SK-N-SH treated with all-trans-retinoic acid at 6 μM for 48 hours (cell line): Measurements from ENCODE around the gene IFT80.

Source experiments
- ARNTL ChIP-seq: fragments of 450-650 bp; formaldehyde crosslinking; IDR thresholded peaks from 2 replicates; pipeline ENCODE4 v1.5.0; 2020; ENCODE audit warnings: low read depth, mild to moderate bottlenecking, moderate library complexity, borderline replicate concordance
- BACH2 ChIP-seq: fragments of 250-450 bp; sonication (Bioruptor Pico); IDR thresholded peaks from 2 replicates; pipeline ENCODE4 v1.9.0; 2021; ENCODE audit warnings: mild to moderate bottlenecking, borderline replicate concordance
- CREB5 ChIP-seq: fragments of 250-450 bp; sonication (Bioruptor Pico); IDR thresholded peaks from 2 replicates; pipeline ENCODE4 v1.5.1; 2020; ENCODE audit warnings: low read depth, mild to moderate bottlenecking, moderate library complexity
- GLIS3 ChIP-seq: fragments of 250-450 bp; sonication (Bioruptor Pico); IDR thresholded peaks from 2 replicates; pipeline ENCODE4 v1.5.0; 2020; ENCODE audit warnings: mild to moderate bottlenecking, moderate library complexity
- PATZ1 ChIP-seq: fragments of 250-450 bp; sonication (Bioruptor Pico); IDR thresholded peaks from 2 replicates; pipeline ENCODE4 v1.8.0; 2020; ENCODE audit warnings: mild to moderate bottlenecking, moderate library complexity, borderline replicate concordance
- POU6F1 ChIP-seq: fragments of 250-450 bp; sonication (Bioruptor Pico); IDR thresholded peaks from 2 replicates; pipeline ENCODE4 v1.8.0; 2021; ENCODE audit warnings: low read depth, mild to moderate bottlenecking, moderate library complexity, borderline replicate concordance
- ZC3H10 ChIP-seq: fragments of 250-450 bp; sonication (Bioruptor Pico); IDR thresholded peaks from 2 replicates; pipeline ENCODE4 v1.5.1; 2021; ENCODE audit warnings: mild to moderate bottlenecking, moderate library complexity
- ZFP30 ChIP-seq: fragments of 450-650 bp; formaldehyde crosslinking; IDR thresholded peaks from 2 replicates; pipeline ENCODE4 v1.5.0; 2022; ENCODE audit warnings: mild to moderate bottlenecking, moderate library complexity

GRCh38 chr3:160413613-160414248 is 14.7 kb upstream of the IFT80 start:
- TF ChIP-seq ZFP30 (no peak), PATZ1 (no peak), CREB5 (CRISPR knock-in tag) (no peak), GLIS3 (no peak), POU6F1 (CRISPR knock-in tag) (no peak), ARNTL (CRISPR knock-in tag) (no peak), ZC3H10 (no peak), BACH2 (no peak)
